ENCODE measurements around the gene PELI3. TPM values are rescaled to one million over a fixed set of nuclear protein-coding genes. Genes with fewer than 3 reads are reported as not detected.

Gene PELI3
- total RNA-seq, 1 donor from 2014 or later, result 11.6 TPM

DNA sequence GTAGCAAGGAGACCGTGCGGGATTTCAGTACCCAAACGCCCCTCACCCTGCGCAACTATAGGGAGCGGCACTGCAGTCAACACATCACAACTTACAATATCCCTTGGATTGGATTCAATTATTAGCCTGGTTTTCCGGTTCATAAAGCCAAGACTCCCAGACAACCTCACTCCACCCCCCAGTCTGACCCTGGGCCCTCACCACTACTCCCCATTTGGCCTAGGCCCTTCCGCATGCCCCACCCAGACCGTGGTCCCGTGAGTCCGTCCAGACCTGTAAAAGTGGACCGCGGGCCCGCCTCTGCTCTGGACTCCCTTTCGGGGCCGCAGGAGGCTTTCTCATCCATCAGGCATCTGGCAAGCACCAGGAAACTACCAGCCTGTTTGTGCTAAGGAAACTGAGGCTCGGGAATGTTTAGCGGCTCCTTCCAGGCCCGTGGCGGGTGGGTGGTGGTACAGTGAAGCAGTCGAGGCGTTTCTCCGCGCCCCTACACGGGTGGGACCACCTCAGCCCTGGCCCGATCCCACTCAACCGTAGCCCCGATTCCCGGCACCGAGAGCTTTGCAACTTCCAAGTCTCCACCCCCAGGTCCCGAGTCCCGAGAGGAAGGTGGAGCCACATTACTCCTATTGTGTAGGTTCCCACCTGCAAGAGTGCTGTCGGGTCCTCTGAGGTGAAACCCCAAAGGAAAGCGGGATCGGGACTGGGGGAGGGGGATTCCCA is 12.8 kb downstream of the PELI3 start:
- peak; percentile 79 for DNase-seq (ENCODE audit: low read depth)
- TF ChIP-seq, protein P1, sequence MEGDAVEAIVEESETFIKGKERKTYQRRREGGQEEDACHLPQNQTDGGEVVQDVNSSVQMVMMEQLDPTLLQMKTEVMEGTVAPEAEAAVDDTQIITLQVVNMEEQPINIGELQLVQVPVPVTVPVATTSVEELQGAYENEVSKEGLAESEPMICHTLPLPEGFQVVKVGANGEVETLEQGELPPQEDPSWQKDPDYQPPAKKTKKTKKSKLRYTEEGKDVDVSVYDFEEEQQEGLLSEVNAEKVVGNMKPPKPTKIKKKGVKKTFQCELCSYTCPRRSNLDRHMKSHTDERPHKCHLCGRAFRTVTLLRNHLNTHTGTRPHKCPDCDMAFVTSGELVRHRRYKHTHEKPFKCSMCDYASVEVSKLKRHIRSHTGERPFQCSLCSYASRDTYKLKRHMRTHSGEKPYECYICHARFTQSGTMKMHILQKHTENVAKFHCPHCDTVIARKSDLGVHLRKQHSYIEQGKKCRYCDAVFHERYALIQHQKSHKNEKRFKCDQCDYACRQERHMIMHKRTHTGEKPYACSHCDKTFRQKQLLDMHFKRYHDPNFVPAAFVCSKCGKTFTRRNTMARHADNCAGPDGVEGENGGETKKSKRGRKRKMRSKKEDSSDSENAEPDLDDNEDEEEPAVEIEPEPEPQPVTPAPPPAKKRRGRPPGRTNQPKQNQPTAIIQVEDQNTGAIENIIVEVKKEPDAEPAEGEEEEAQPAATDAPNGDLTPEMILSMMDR (IDR thresholded peaks at IDR 0.05; ENCODE audit: insufficient read depth, low read length, severe bottlenecking), result no peak
- H3K36me3 ChIP-seq (ENCODE audit: control insufficient read depth, insufficient read depth, low read length), result peaks cover 8% of the 10 kb centered on the region
- peak overlapping the region; percentile 71 for H3K4me3 ChIP-seq (ENCODE audit: low read depth, low read length)
- H3K27me3 ChIP-seq (ENCODE audit: control insufficient read depth, insufficient read depth, low read length), result no peaks in the 10 kb centered on the region
- no peak for FAIRE-seq

DNA sequence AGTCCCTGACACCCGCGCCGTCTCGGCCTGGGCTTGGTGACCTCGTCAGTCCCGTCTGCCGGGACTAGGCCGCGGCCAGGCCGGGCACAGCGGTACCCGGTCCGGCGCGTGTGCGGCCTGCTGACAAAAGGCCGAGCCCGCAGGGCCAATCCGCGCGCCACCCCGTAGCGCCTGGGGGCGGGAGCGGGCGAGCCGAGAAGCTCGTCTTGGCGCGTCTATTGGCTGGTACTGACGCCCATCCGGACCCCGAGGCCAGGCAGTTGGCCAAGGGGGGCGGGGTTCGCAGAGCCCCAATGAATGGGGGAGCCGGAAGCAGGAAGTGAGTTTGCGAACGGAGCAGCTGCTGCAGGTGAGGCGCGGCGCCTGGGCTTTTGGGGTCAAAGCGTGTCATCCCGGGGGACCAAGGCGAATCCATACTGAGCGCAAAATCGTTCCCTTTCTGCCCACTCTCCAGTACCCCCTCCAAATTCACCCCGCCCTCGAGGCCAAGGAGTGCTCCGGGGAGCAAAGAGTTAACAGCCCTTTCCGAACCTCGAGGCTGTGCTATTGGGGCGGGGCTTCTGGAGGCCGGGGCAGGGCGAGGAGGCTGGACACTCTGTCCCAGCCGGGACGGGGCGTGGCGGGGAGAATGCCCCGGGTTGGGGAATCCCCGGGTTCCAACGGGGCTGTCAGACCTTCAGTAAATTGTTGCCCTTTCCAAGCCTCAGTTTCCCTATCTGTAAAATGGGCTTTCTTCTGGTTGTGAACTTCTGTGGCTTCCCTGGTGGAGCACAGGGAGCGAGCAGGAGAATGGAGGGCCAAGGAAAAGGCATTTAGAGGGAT is 13.6 kb downstream of the PELI3 start, which contains the start of gene DPP3:
Gene DPP3, plus strand, starts transcription at position 318 of the 822 bp plus-strand sequence. CDS start 1,767 bp downstream, outside the sequence.
- H3K4me3 ChIP-seq (ENCODE audit: low read depth, low read length), result peak within 1 kb of the TSS; percentile 71
- FAIRE-seq, result no peak
- TF ChIP-seq, protein P1 (IDR thresholded peaks at IDR 0.05; ENCODE audit: insufficient read depth, low read length, severe bottlenecking), result no peak
- no peaks in the 10 kb centered on the region for H3K27me3 ChIP-seq (ENCODE audit: control insufficient read depth, insufficient read depth, low read length)
- peak; percentile 87 for DNase-seq (ENCODE audit: low read depth)
- H3K36me3 ChIP-seq (ENCODE audit: control insufficient read depth, insufficient read depth, low read length), result peaks cover 8% of the 10 kb centered on the region

DNA sequence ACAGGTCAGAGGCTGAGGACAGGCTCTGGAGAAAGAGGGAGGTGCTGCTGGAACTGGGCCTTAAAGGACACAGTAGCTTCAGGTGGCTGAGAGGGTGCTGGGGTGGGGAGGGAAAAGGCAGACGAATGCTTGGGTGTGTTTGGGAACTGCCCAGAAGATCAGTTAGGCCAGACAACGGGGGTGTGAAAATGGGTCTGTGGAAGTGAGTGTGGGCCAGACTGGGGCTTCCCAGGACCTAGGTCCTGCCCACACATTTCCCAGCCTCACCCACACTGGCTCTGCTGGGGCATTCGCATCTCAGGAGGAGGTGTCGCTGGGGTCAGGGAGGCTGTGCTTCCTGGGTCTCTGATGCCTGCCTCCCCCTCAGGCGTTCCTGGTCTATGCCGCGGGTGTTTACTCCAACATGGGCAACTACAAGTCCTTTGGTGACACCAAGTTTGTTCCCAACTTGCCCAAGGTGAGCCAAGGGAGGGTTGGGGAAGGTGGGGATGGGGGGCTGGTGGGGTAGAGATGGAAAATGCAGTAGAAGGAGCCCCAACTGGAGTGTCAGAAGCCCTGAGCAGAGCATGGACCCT is 18.2 kb downstream of the PELI3 start:
- no peak for FAIRE-seq

DNA sequence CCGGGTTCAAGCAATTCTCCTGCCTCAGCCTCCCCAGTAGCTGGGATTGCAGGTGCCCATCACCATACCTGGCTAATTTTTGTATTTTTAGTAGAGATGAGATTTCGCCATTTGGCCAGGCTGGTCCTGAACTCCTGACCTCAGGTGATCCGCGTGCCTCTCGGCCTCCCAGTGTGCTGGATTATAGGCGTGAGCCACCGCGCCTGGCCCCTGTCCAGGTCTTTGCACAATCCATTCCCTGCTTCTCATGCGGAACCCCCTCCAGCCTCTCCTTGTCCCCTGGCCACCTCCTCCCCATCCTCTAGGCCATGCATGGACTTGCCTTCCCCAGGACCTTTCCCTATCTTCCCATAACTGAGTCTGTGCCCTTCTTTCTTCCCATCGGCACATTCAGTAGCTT is 22.3 kb downstream of the PELI3 start:
- H3K27me3 ChIP-seq (ENCODE audit: control insufficient read depth, insufficient read depth, low read length), result no peaks in the 10 kb centered on the region
- FAIRE-seq, result no peak
- no peak overlapping the region for H3K4me3 ChIP-seq (ENCODE audit: low read depth, low read length)
- H3K36me3 ChIP-seq (ENCODE audit: control insufficient read depth, insufficient read depth, low read length), result peaks cover 51% of the 10 kb centered on the region
- TF ChIP-seq, protein P1 (IDR thresholded peaks at IDR 0.05; ENCODE audit: insufficient read depth, low read length, severe bottlenecking), result no peak
- DNase-seq (ENCODE audit: low read depth), result no peak

More for the DNA sequence above, 18.2 kb downstream of the PELI3 start:
- DNase-seq (ENCODE audit: low read depth), result no peak
- TF ChIP-seq, protein P1 (IDR thresholded peaks at IDR 0.05; ENCODE audit: insufficient read depth, low read length, severe bottlenecking), result no peak
- Histone ChIP-seq H3K4me3 (ENCODE audit: low read depth, low read length) (no peak overlapping the region), H3K27me3 (ENCODE audit: control insufficient read depth, insufficient read depth, low read length) (no peaks in the 10 kb centered on the region), H3K36me3 (ENCODE audit: control insufficient read depth, insufficient read depth, low read length) (peaks cover 29% of the 10 kb centered on the region)

DNA sequence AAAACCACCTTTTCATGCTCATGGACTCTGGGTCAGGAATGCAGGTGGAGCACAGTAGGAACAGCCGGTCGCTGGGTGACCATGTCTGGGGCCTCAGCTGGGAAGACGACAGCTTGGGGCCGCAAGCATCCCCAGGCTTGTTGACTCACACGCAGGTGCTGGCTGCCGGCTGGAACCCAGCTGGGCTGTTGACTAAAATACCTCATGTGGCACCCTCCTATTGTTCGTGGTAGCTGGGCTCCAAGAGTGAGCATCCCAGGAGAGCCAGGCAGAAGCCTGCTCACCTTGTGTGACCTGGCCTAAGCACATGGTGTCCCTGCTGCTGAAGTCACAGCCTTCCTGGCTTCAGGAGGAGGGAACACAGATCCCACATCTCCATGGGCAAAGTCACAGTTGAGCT is 22.9 kb downstream of the PELI3 start:
- DNase-seq (ENCODE audit: low read depth) (no peak), FAIRE-seq (no peak)
- TF ChIP-seq, protein P1 (IDR thresholded peaks at IDR 0.05; ENCODE audit: insufficient read depth, low read length, severe bottlenecking), result no peak
- H3K27me3 ChIP-seq (ENCODE audit: control insufficient read depth, insufficient read depth, low read length), result no peaks in the 10 kb centered on the region
- H3K4me3 ChIP-seq (ENCODE audit: low read depth, low read length), result no peak overlapping the region
- H3K36me3 ChIP-seq (ENCODE audit: control insufficient read depth, insufficient read depth, low read length), result peaks cover 53% of the 10 kb centered on the region
